GM21576 (cell line): ENCODE measurements around the gene KRTAP10-2.
"Not testable (repeated sequence)": the region's sequence is repeated elsewhere in the genome, so short reads cannot be mapped to it uniquely, and the experiment has no call there.

Source experiments
- ATAC-seq: cut with Tn5 transposase; IDR thresholded peaks from one replicate; pipeline ENCODE4 v1.9.1; 2021; ENCODE audit warnings: mild to moderate bottlenecking, moderate library complexity; ENCODE audit not compliant: unreplicated experiment

Gene KRTAP10-2, protein sequence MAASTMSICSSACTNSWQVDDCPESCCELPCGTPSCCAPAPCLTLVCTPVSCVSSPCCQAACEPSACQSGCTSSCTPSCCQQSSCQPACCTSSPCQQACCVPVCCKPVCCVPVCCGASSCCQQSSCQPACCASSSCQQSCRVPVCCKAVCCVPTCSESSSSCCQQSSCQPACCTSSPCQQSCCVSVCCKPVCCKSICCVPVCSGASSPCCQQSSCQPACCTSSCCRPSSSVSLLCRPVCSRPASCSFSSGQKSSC

DNA sequence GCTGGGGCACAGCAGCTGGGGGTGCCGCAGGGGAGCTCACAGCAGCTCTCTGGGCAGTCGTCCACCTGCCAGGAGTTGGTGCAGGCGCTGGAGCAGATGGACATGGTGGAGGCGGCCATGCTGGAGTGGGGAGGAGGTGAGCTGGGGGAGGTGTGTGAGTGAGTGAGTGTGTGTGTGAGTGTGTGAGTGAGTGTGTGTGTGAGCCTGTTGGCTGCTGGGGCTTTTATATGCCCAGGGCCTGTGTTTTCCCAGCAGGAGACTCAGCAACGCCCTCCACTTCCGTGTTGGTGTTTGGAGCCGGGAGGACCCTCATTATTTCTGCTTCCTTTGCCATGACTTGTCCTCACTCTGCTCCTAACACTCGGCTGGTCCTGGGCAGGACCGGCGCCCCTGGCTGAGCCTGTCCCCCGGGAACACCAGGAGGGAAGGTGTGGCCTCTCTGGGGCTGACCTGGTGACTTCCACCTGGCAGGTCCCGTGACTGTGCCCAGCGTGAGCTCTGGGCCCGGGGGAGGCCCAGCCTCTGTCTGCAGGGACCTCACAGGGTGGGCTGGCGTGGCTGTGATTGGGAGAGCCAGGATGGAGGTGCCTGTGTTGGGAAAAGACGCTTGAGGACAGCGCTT lies at the start of gene KRTAP10-2:
KRTAP10-2 (minus strand) TSS at position 166 of the 622 bp plus-strand sequence; CDS start at position 119, 47 bp downstream.
- no peak for ATAC-seq

DNA sequence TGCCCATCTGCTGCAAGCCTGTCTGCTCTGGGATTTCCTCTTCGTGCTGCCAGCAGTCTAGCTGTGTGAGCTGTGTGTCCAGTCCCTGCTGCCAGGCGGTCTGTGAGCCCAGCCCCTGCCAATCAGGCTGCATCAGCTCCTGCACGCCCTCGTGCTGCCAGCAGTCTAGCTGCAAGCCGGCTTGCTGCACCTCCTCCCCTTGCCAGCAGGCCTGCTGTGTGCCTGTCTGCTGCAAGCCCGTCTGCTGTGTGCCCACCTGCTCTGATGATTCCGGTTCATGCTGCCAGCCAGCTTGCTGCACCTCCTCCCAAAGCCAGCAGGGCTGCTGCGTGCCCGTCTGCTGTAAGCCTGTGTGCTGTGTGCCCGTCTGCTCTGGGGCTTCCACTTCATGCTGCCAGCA lies 49.8 kb upstream of the KRTAP10-2 start:
- not testable (repeated sequence) for ATAC-seq

DNA sequence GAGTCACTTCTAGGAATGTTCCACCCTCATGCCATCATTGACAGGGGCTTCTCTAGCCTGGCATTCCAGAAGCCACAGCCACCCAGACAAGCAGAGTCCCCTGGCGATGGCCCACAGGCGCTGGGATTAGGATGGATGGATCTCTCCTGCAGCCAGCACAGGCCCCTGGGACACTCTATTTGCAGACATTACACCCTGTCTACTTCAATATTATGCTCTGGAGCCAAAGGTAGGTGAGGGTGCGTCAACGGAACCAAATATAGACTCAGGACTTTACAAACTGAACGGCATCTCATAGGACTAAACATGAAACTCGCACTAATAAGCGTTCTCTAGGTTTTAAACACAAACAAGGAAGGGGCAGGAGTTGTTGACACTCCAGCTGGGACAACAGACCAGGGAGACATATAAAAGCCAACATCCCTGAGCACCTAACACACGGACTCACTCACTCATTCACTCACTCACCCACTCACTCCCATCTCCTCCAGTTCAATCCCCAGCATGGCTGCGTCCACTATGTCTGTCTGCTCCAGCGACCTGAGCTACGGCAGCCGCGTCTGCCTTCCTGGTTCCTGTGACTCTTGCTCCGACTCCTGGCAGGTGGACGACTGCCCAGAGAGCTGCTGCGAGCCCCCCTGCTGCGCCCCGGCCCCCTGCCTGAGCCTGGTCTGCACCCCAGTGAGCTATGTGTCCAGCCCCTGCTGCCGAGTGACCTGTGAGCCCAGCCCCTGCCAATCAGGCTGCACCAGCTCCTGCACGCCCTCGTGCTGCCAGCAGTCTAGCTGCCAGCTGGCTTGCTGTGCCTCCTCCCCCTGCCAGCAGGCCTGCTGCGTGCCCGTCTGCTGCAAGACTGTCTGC lies 49.0 kb upstream of the KRTAP10-2 start, which contains the start of gene KRTAP10-7:
KRTAP10-7 (plus strand) TSS at position 480 of the 861 bp plus-strand sequence; CDS start at position 505, 25 bp downstream.
- not testable (repeated sequence) for ATAC-seq

DNA sequence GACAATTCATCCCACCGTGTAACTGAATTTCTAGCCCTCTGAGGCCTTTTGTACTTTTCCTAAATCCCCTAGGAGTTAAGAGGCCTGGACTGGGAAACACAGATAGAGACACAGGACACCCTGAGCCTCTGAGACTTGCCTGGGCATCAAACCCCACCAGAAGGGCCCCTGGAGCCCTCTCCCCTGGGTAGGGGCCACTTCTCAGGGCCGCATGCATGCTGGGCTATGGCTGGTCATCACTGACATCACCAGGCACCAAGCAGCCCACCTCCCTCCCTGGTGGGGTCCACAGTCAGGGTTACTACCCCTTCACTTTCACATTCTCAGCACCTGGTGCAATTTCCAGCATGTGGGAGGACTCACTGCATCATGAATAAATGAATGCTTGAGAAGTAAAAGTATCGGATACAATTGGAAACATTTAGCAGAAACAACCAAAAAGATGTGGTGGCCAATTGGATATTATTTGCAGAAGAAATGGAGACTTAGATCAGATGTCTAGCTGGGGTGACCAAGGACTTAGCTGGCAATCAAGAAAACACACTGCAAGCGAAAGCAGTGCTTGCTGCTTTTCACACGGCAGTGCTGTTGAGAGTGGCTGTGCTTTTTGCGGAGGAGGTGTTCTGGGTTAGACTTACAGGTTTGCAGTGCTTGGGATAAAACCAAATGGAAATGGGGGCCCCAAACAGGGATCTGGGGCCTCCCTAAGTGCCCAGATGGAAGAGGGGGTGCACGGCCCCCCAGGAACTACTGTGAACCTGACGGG lies 48.1 kb upstream of the KRTAP10-2 start:
- ATAC-seq = no peak

DNA sequence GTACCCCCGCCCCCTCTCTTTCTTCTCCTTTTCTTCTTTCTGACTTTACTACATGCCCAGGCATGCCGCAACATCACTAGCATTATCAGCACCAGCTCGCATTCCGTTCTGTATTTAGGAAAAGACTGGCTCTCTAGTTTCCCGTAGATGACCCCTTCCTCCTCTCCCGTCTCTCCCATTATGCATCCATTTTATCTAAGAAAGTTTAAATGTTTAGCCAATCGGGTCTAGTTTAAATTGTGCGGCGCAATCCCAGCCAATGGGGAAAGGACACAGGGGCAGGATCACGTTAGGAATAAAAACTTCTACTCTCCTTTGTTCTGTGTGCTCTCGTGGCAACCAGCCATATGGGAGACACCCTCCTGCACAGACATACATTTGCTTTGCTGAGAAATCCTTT lies 46.8 kb upstream of the KRTAP10-2 start:
- no peak for ATAC-seq

DNA sequence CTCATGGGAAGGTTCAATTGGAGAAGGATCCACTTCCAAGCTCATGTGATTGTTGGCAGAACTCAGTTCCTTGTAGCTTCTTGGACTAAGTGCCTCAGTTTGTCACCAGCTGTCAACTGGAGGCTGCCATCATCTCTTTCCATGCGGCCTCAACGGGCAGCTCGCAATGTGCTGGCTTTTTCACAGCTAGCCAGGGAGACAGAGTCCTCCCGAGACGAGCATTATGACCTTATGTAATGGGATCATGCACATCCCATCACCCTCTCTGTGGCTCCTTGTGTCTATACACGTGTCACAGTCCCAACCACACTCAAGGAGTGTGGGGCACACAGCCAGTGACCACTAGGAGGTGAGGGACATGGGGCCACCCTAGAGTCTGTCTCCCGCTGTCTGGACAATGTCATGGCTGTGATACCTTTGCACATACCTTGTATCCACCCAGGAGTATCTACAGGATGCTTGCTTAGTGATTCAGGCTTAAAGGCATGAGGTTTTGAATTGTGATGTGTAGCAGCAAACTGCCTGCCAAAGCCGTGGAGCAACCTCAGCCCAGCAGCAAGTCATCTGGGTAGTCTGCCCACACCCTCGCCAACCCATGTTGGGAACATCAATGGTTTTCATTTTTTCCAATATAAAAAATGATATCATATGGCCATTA lies 44.9 kb upstream of the KRTAP10-2 start:
- ATAC-seq = no peak

DNA sequence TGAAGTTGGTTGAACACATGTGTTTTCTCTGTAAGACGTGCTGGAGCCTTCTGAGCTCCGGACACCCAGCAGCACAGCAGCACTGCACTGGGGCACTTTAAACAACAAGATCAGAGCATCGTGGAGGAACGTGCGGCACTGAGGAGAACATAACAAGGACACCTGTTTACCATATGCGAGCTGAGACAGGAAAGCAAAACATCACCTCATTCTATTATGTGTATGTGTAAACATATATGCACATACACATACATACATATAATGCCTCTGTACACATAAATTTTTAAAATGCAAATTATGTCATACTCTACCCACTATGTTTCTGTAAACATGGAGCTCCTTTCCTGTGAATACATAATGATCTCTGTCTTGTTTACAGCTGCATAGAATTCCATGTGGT lies 44.2 kb upstream of the KRTAP10-2 start:
- ATAC-seq = no peak

DNA sequence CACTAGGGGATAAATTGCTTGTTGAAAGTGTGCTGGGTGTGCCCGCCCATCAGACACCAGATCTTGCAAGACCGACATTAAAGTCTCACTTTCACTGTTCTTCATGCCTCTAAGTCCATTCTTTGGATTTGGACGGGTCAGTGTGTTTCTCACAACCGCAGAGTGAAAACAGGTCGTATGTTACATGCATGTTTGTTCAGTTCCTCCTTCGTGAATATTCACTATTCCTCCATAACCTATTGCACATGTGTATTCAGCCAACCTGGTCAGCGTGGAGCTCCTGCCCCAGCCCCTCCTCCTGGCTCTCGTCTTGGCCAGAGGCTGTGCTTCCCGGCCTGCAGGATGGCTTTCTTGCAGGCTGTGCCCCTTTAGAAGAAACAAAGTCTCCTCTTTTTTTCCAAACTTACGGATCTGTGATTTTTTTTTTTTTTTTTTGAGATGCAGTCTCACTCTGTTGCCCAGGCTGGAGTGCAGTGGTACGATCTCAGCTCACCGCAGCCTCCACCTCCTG lies 43.2 kb upstream of the KRTAP10-2 start:
- no peak for ATAC-seq

DNA sequence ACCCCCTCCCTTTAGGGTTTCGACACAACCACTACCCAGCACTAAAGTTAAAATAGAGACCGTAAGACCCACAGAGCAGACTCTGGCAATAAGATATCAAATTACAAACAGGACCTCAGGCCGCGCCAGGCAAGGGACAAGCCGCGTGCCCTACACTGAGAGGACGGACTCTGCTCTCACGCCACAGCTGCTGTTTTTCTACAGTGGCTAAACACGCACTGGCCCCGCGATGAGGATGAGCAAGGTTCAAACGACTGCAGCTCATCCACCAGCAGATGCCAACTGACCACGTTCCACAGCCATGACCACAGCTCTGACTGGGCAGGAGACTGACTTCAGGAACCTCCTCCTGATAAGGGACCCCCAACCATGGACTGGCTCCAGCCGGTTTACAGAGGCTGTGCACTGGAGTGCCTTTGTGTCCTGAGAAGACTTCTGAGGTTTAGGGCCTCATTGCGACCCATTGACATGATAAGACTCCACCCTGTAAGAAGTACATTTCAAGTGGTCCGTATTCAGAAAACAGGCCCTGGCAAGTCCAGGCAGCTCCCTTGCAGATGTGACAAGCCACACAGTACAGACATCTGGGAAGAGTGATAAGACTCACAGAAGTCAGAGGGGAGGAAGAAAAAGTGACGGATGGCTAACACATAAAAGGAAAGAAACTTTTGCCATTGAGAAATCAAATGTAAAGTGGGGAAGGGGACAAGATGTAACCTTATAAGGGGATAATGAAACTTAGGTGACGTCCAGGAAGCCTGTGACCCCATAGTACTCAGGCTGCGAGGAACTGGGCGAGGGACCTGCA lies 42.5 kb upstream of the KRTAP10-2 start:
- no peak for ATAC-seq

DNA sequence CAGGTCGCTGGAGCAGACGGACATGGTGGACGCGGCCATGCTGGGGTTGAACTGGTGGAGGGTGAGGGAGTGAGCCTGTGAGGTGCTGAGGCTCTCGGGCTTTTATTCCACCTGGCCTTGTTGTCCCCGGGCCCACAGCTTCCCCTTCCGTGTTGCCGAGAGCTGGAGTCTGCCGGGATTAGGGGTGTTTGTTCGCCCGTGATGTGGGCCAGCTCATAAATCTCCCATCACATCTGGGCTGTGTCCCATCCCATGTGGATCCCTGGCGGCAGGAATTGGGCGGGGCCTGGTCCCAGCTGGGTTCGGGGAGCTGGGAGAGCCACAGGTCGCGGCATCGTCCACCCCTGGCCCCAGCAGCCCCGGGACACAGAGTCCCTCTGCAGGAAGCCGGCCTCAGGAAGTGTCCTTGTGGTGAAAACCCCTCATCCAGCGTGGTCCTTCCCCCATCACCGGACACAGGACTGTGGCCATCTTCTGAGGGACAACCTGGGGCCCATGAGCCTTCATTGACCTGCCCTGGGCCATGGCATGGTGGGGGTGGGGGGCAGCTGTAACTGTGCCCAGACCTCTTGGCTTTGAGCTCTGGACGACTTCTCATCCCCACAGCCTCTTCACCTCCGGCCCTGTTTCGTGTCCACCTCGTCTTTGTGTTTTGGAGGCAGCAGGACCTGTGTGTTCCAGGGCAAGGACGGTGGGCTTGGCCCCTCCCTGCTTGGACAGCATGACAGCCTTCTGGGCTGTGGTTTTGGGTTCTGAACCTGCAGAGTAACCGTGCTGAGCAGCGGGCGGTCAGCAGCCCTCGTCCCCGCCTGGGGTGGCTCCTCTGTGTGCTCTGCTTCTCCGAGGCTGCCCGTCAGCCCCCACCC lies 41.4 kb upstream of the KRTAP10-2 start, which contains the start of gene KRTAP10-6:
KRTAP10-6 (minus strand) TSS at position 60 of the 866 bp plus-strand sequence; CDS start at position 39, 21 bp downstream.
- ATAC-seq = no peak

DNA sequence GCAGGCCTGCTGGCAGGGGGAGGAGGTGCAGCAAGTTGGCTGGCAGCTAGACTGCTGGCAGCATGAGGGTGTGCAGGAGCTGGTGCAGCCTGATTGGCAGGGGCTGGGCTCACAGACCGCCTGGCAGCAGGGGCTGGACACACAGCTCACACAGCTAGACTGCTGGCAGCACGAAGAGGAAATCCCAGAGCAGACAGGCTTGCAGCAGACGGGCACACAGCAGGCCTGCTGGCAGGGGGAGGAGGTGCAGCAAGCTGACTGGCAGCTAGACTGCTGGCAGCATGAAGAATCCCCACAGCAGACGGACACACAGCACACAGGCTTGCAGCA lies 40.5 kb upstream of the KRTAP10-2 start:
- ATAC-seq = not testable (repeated sequence)

DNA sequence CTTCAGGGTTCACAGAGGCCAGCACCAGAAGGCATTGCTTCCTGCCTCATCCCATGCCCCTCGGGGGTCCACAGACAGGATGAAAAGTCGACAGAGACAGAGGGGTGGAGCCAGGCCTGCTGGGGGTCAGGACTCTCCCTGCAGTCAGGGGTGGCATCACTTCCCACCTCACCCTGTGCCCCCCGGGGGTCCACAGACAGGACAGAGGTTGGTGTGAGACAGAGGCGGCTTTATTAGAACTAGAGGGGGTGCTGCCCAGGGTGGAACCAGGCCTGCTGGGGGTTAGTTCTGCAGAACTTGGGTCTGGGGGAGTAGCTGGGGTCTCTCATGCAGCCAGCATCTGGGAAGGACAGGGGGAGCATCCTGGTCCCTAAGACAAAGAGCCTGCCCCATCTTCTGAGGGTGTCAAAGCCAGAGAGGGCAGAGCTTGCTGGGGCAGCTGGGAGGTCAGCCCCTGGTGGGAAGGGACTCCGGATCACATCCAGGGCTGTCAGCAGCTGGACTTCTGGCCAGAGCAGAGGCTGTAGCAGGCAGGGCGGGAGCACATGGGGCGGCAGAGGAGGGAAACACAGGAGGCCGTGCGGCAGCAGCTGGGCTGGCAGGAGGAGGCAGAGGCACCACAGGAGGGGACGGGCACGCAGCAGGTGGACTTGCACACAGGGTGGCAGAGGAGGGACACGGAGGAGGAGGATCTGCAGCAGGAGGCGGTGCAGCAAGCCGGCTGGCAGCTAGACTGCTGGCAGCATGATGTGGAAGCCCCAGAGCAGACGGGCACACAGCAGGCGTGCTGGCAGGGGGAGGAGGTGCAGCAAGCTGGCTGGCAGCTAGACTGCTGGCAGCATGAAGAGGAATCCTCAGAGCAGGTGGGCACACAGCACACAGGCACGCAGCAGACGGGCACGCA lies 39.8 kb upstream of the KRTAP10-2 start:
- ATAC-seq = not testable (repeated sequence)

DNA sequence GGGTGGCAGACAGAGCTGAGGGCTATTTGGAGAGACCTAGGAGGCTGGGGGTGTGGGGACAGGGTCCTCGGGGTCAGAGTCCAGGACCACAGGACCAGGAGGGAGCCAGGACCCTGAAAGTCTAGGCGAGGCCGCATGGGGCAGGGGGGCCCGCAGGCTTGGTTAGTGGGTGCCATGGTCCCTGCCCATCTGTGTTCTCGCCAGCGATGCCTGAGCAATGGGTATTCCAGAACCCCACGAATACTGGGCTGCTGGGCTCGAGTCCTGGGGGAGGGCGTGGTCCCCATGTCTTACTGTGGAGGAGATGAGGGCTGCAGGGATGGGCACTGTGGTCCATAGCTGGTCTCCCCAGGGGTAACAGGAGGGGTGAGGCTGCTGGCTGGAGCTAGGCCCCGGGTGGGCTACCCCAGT lies 39.0 kb upstream of the KRTAP10-2 start:
- no peak for ATAC-seq

DNA sequence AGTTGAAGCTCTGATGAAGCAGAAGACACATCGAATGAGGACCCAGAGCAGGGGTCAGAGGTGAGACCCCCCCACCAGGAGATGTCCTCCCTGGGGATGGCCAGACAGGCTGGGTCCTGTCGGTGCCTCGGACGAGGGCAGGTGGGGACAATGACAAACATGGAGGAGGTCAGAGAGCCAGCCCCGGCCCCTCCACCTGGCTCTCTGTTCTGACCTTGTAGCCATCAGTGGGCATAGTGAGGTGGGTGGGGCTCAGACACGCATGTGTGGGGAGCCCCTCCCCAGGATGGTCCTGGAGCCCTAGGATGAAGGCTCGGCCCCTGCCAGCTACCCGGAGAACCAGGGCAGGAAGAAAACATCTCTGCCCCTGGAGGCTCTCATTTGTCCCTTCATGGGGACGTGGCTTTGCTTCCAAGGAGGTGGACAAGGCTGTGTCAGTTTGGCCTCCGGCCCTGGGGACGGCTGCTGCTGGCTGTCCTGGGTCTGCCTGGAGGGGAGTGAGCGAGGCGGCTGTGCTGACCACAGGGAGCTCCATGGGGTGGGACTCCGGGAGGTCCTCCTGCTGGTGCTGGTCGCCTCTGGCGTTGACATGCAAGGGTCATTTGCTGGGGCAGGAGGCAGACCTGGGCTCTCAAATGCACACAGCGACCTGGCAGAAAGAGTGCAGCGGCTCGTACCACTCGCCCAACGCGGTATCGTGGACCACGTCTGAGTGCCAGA lies 38.4 kb upstream of the KRTAP10-2 start:
- no peak for ATAC-seq

DNA sequence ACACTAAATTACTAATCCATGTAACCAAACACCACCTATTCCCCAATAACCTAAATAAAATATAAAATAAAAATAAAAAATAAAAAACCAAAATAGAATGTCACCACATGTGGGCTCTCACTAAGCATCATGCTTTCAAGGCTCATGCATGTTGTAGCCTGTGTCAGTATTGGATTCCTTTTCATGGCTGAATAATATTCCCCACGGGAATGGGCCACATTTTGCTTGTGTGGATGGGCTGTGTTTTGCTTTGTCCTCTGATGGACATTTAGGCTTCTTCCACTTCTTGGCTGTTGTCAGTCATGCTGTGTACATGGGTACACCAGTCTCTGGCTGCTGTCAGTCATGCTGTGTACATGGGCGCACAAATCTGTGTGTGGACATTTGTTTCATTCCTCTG lies 37.8 kb upstream of the KRTAP10-2 start:
- ATAC-seq = no peak

DNA sequence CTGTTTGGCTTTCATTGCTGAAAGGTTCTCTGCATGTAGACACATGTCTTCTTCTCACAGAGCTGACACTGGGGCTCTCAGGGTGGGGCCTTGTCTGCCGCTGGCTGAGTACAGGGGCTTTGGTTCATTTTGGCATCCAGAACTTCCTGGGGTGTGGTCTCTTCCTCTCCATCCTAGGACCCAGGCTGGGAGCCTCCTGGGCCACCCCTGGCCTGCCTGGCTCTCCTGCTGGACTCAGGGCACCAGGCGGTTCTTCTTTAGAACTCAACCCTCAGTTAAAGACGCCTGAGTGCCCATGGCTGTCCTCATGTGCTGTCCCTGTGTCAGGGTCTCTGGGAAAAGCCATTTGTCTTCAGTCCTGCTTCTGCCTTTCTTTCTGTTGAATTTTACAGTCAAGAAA lies 34.6 kb upstream of the KRTAP10-2 start:
- ATAC-seq = no peak

DNA sequence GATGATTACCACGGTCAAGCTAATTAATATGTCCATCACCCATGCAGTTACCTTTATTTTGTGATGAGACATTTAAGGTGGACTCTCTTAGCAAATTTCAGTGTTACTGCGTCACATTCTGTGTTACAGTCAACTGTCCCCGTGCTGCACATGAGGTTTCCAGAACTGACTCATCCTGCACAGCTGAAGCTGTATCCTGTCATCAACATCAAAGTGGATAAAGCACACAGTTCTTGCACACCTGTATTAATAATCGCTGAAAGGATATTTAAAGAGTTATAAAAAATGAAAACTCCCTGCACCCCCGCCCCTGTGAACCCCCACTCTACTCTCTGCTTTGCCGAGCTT lies 32.5 kb upstream of the KRTAP10-2 start:
- ATAC-seq = no peak
